Measurements from ENCODE around the gene AGAP2. TPM values are rescaled to one million over a fixed set of nuclear protein-coding genes. Genes with fewer than 3 reads are reported as not detected.

The AGAP2 gene
- polyA plus RNA-seq, 3 donors, result 0.20 to 3.4 (median 0.65) TPM

DNA sequence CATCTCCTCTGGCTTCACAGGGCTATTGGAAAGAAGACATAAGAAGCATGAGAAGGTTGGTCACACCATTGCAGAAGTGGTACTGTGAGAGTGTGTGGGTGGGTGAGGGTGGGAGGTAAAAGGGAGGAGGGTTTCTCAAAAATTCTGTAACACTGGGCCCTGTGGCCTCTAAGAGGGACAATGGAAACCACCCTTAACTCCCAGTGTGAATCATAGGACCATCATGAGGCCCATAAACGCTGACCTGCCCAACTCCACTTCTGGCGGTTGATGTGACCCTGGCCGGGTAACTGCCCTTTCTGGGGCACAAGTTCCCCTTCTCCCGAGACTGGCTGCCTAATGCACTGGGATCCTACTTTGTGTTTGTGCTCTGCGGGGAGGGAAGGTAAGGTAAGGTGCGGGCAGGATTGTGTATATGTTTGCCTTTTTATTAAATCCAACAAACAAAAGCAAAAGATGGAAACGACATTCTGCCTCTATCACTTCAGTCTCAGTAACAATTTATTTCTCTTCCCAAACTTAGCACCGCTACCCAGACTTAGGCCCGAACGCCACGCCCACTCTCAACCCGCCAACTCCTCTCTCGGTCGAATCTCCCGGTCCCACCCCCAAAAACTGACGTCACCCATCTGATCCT, 32.8 kb upstream of the AGAP2 start:
- Histone ChIP-seq H3K4me1 (ENCODE audit: control insufficient read depth in 1 of 2, insufficient read depth in 2 of 2, low read length in 2 of 2) (peaks cover 44 to 50% of the 10 kb centered on the region in 2 donors), H4K20me1 (ENCODE audit: insufficient read depth, low read length) (no peaks in the 10 kb centered on the region), H3K9ac (ENCODE audit: insufficient read depth, low read length, poor library complexity, severe bottlenecking) (peak overlapping the region; percentile 69), H3K9me3 (replicated peaks in 1 of 2; ENCODE audit: control insufficient read depth in 1 of 2, insufficient read depth in 1 of 2, low read length in 2 of 2) (peaks cover 0 to 12% of the 10 kb centered on the region in 2 donors), H3K4me3 (replicated peaks in 1 of 3; ENCODE audit: low read depth in 2 of 3, low read length in 3 of 3) (peak overlapping the region; percentile 77 to 98 (median 82)), H3K36me3 (replicated peaks in 1 of 2; ENCODE audit: control insufficient read depth in 1 of 2, insufficient read depth in 2 of 2, low read length in 2 of 2) (peaks cover 0 to 6% of the 10 kb centered on the region in 2 donors), H3K27ac (ENCODE audit: low read depth in 1 of 2, low read length in 2 of 2) (peak overlapping the region; percentile 72 to 93), H3K4me2 (replicated peaks; ENCODE audit: extremely low read depth, low read length, poor library complexity, severe bottlenecking) (peak overlapping the region; percentile 97), H2AFZ (ENCODE audit: insufficient read depth, low read depth, low read length, poor library complexity, severe bottlenecking) (peak overlapping the region; percentile 99), H3K27me3 (ENCODE audit: control insufficient read depth in 2 of 2, insufficient read depth in 2 of 2, low read length in 2 of 2) (peaks cover 11 to 19% of the 10 kb centered on the region in 2 donors), H3K79me2 (ENCODE audit: insufficient read depth, low read length) (no peaks in the 10 kb centered on the region)
- peak overlapping the region; percentile 96 to 99 (median 98) for H3K27ac Mint-ChIP-seq
- peaks cover 44% of the 10 kb centered on the region for H3K4me1 Mint-ChIP-seq
- H3K9me3 Mint-ChIP-seq, result peaks cover 0 to 12% (median 0%) of the 10 kb centered on the region in 7 donors
- intact Hi-C loops (cut with micrococcal nuclease), result loop anchor here in 1 of 2 donors (5.0 kb wide), 1 partner anchor 76 kb away; the partner anchor contains the start of gene CTDSP2
- peak; percentile 64 to 90 (median 79) for DNase-seq
- H3K27me3 Mint-ChIP-seq (ENCODE audit: low read depth in 3 of 3), result peaks cover 17 to 20% (median 19%) of the 10 kb centered on the region in 3 donors
- TF ChIP-seq, protein P1, sequence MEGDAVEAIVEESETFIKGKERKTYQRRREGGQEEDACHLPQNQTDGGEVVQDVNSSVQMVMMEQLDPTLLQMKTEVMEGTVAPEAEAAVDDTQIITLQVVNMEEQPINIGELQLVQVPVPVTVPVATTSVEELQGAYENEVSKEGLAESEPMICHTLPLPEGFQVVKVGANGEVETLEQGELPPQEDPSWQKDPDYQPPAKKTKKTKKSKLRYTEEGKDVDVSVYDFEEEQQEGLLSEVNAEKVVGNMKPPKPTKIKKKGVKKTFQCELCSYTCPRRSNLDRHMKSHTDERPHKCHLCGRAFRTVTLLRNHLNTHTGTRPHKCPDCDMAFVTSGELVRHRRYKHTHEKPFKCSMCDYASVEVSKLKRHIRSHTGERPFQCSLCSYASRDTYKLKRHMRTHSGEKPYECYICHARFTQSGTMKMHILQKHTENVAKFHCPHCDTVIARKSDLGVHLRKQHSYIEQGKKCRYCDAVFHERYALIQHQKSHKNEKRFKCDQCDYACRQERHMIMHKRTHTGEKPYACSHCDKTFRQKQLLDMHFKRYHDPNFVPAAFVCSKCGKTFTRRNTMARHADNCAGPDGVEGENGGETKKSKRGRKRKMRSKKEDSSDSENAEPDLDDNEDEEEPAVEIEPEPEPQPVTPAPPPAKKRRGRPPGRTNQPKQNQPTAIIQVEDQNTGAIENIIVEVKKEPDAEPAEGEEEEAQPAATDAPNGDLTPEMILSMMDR (IDR thresholded peaks at IDR 0.05), result no peak
- peaks cover 19 to 25% of the 10 kb centered on the region in 2 donors for H3K36me3 Mint-ChIP-seq
- H3K4me3 Mint-ChIP-seq, result peak overlapping the region; percentile 96 to 98
- WGBS (ENCODE audit: insufficient coverage), result 0% methylated on average over 5 of the region's 16 CpGs

DNA sequence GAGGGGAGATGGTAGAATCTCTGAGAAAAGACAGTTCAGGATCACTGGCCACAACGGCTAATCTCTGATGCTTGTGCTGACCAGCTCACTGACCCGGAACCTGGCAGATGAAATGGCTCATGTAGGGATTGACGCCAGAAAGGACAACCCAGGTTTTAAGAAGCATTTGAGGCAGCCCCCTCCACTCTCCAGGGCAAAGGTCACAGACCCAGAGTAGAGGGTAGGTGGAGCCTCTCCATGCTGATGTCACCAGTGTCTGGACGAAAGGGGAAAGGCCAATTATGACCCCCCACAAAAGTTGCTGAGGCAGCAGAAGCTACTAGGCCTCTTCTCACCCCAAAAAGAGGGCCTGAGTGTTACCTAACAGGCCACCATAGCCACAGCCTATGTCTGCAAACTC, 32.2 kb upstream of the AGAP2 start:
- no peaks in the 10 kb centered on the region for H3K79me2 ChIP-seq (ENCODE audit: insufficient read depth, low read length)
- no peak overlapping the region for H3K4me2 ChIP-seq (replicated peaks; ENCODE audit: extremely low read depth, low read length, poor library complexity, severe bottlenecking)
- intact Hi-C loops (cut with micrococcal nuclease), result loop anchor here in 1 of 2 donors (5.0 kb wide), 1 partner anchor 77 kb away; the partner anchor contains the start of gene CTDSP2
- H3K27me3 Mint-ChIP-seq (ENCODE audit: low read depth in 3 of 3), result peaks cover 22 to 26% (median 25%) of the 10 kb centered on the region in 3 donors
- peak overlapping the region in 1 of 2 donors; percentile 63 for H3K27ac ChIP-seq (ENCODE audit: low read depth in 1 of 2, low read length in 2 of 2)
- H3K4me3 ChIP-seq (replicated peaks in 1 of 3; ENCODE audit: low read depth in 2 of 3, low read length in 3 of 3), result peak overlapping the region in 1 of 3 experiments; percentile 98
- peaks cover 44% of the 10 kb centered on the region for H3K4me1 Mint-ChIP-seq
- no peak overlapping the region for H2AFZ ChIP-seq (ENCODE audit: insufficient read depth, low read depth, low read length, poor library complexity, severe bottlenecking)
- no peaks in the 10 kb centered on the region for H4K20me1 ChIP-seq (ENCODE audit: insufficient read depth, low read length)
- H3K4me1 ChIP-seq (ENCODE audit: control insufficient read depth in 1 of 2, insufficient read depth in 2 of 2, low read length in 2 of 2), result peaks cover 44 to 51% of the 10 kb centered on the region in 2 donors
- 92% methylated on average over 2 of the region's 4 CpGs for WGBS (ENCODE audit: insufficient coverage)
- H3K9me3 Mint-ChIP-seq, result peaks cover 0 to 12% (median 0%) of the 10 kb centered on the region in 7 donors
- peak overlapping the region in 6 of 7 donors; percentile 53 to 98 (median 78) for H3K27ac Mint-ChIP-seq
- H3K9ac ChIP-seq (ENCODE audit: insufficient read depth, low read length, poor library complexity, severe bottlenecking), result no peak overlapping the region
- peaks cover 0 to 13% of the 10 kb centered on the region in 2 donors for H3K9me3 ChIP-seq (replicated peaks in 1 of 2; ENCODE audit: control insufficient read depth in 1 of 2, insufficient read depth in 1 of 2, low read length in 2 of 2)
- H3K36me3 Mint-ChIP-seq, result peaks cover 19 to 25% of the 10 kb centered on the region in 2 donors
- H3K36me3 ChIP-seq (replicated peaks in 1 of 2; ENCODE audit: control insufficient read depth in 1 of 2, insufficient read depth in 2 of 2, low read length in 2 of 2), result peaks cover 0 to 6% of the 10 kb centered on the region in 2 donors
- no peak overlapping the region for H3K4me3 Mint-ChIP-seq
- TF ChIP-seq, protein P1 (IDR thresholded peaks at IDR 0.05), result no peak
- H3K27me3 ChIP-seq (ENCODE audit: control insufficient read depth in 2 of 2, insufficient read depth in 2 of 2, low read length in 2 of 2), result peaks cover 18 to 25% of the 10 kb centered on the region in 2 donors
- DNase-seq, result peak in 1 of 3 donors; percentile 31

Measured in CD14-positive monocyte (primary cell).